CD14-positive monocyte (primary cell): ENCODE results near the gene PTCD2. TPM values are rescaled to one million over a fixed set of nuclear protein-coding genes. Genes with fewer than 3 reads are reported as not detected.

ENCODE experiments used
- DNase-seq, 3 donors: peaks; one replicate each; pipeline ENCODE4 v3.0.0-alpha.2; 2011 to 2022
- H2AFZ ChIP-seq: 2 replicates; pipeline ENCODE4 v1.6.0; 2012; ENCODE audit warnings: mild to moderate bottlenecking, low read depth, low read length, inconsistent platforms; ENCODE audit not compliant: insufficient read depth, poor library complexity, severe bottlenecking
- H3K27ac ChIP-seq, 2 donors: 1 replicate in 1 of 2; 2 replicates in 1 of 2; pipeline ENCODE4 v1.5.1; 2012 to 2013; ENCODE audit warnings: low read length in 2 of 2, control low read depth in 1 of 2, inconsistent platforms in 1 of 2, low read depth in 1 of 2, mild to moderate bottlenecking in 1 of 2
- H3K27me3 ChIP-seq, 2 donors: one replicate each; pipeline versions ENCODE4 v1.6.0 to v1.6.1; 2011 to 2013; ENCODE audit warnings: low read length in 2 of 2; ENCODE audit not compliant: control insufficient read depth in 2 of 2, insufficient read depth in 2 of 2
- H3K36me3 ChIP-seq, 2 donors: replicated peaks in 1 of 2; 1 replicate in 1 of 2; 2 replicates in 1 of 2; pipeline versions ENCODE4 v1.5.1 to v1.6.1; 2012 to 2013; ENCODE audit warnings: low read length in 2 of 2, control low read depth in 1 of 2, inconsistent platforms in 1 of 2, mild to moderate bottlenecking in 1 of 2; ENCODE audit not compliant: insufficient read depth in 2 of 2, control insufficient read depth in 1 of 2
- H3K4me1 ChIP-seq, 2 donors: 1 replicate in 1 of 2; 2 replicates in 1 of 2; pipeline versions ENCODE4 v1.5.1 to v1.6.1; 2012 to 2013; ENCODE audit warnings: low read length in 2 of 2, control low read depth in 1 of 2, inconsistent platforms in 1 of 2, mild to moderate bottlenecking in 1 of 2, moderate library complexity in 1 of 2; ENCODE audit not compliant: insufficient read depth in 2 of 2, control insufficient read depth in 1 of 2
- H3K4me2 ChIP-seq: replicated peaks from 2 replicates; pipeline ENCODE3; 2012; ENCODE audit warnings: low read length, moderate library complexity, mild to moderate bottlenecking; ENCODE audit not compliant: poor library complexity, severe bottlenecking; ENCODE audit errors: extremely low read depth
- H3K4me3 ChIP-seq, 3 experiments: fragments of 200-600 bp in 1 of 3; sonication (generic) in 1 of 3; replicated peaks in 1 of 3; 1 replicate in 2 of 3; 2 replicates in 1 of 3; pipeline ENCODE4 v1.5.1; 2011 to 2013; ENCODE audit warnings: low read length in 3 of 3, mild to moderate bottlenecking in 3 of 3, control low read depth in 2 of 3, low read depth in 2 of 3, inconsistent platforms in 1 of 3, moderate library complexity in 1 of 3
- H3K79me2 ChIP-seq: 2 replicates; pipeline ENCODE4 v1.6.0; 2012; ENCODE audit warnings: mild to moderate bottlenecking, control low read depth, inconsistent platforms, low read length, moderate library complexity; ENCODE audit not compliant: insufficient read depth
- H3K9ac ChIP-seq: 2 replicates; pipeline ENCODE4 v1.6.0; 2017; ENCODE audit warnings: low read length, mild to moderate bottlenecking; ENCODE audit not compliant: insufficient read depth, poor library complexity, severe bottlenecking
- H3K9me3 ChIP-seq, 2 donors: replicated peaks in 1 of 2; 1 replicate in 1 of 2; 2 replicates in 1 of 2; pipeline versions ENCODE4 v1.5.1 to v1.6.1; 2012 to 2013; ENCODE audit warnings: low read length in 2 of 2, control low read depth in 1 of 2; ENCODE audit not compliant: control insufficient read depth in 1 of 2, insufficient read depth in 1 of 2
- H4K20me1 ChIP-seq: 2 replicates; pipeline ENCODE4 v1.6.0; 2012; ENCODE audit warnings: mild to moderate bottlenecking, low read length, control low read depth, moderate library complexity; ENCODE audit not compliant: insufficient read depth
- H3K27ac Mint-ChIP-seq, 7 donors: one replicate each; pipeline ENCODE4 v1.8.0; 2020; ENCODE audit warnings: mild to moderate bottlenecking in 7 of 7, mixed read lengths in 7 of 7, moderate library complexity in 6 of 7, inconsistent platforms in 2 of 7
- H3K27me3 Mint-ChIP-seq, 3 donors: one replicate each; pipeline ENCODE4 v1.8.0; 2021 to 2022; ENCODE audit warnings: low read depth in 3 of 3, mild to moderate bottlenecking in 3 of 3, mixed read lengths in 3 of 3, moderate library complexity in 3 of 3, inconsistent platforms in 1 of 3
- H3K36me3 Mint-ChIP-seq, 2 donors: one replicate each; pipeline ENCODE4 v1.8.0; 2020; ENCODE audit warnings: mixed read lengths in 2 of 2, inconsistent platforms in 1 of 2, mild to moderate bottlenecking in 1 of 2
- H3K4me1 Mint-ChIP-seq: one replicate; pipeline ENCODE4 v1.8.0; 2020; ENCODE audit warnings: mild to moderate bottlenecking, mixed read lengths
- H3K4me3 Mint-ChIP-seq, 2 donors: one replicate each; pipeline ENCODE4 v1.8.0; 2020; ENCODE audit warnings: mild to moderate bottlenecking in 2 of 2, mixed read lengths in 2 of 2, moderate library complexity in 1 of 2
- H3K9me3 Mint-ChIP-seq, 7 donors: one replicate each; pipeline ENCODE4 v1.8.0; 2020 to 2022; ENCODE audit warnings: mixed read lengths in 7 of 7, mild to moderate bottlenecking in 6 of 7, moderate library complexity in 6 of 7, inconsistent platforms in 2 of 7
- WGBS: methylation state at CpG from one replicate; pipeline ENCODE4 v1.1.5; 2013; ENCODE audit warnings: missing lambda C conversion rate; ENCODE audit not compliant: insufficient coverage; 5-methylcytosine and 5-hydroxymethylcytosine counted together
- intact Hi-C, 2 donors: fragments of 100-400 bp; cut with micrococcal nuclease; formaldehyde crosslinking; loops; one replicate each; pipeline versions ENCODE4 v1.15.0 to v1.15.1; 2023
- polyA plus RNA-seq, 3 donors: library from polyadenylated mRNA; depleted of rRNA in 1 of 3; unstranded in 2 of 3; stranded (reverse) in 1 of 3; fragments of 300-500 nt in 2 of 3; fragments of >200 nt in 1 of 3; fragmentation: Illumina TruSeq in 2 of 3; gene quantifications; 1 replicate in 2 of 3; 2 replicates in 1 of 3; pipeline ENCODE4 v1.2.3, GENCODE V29; 2012 to 2021
- TF ChIP-seq, protein P1 (sequence below): fragments of 200-600 bp; IDR thresholded peaks from one replicate; pipeline ENCODE4 v1.8.0; 2022; ENCODE audit warnings: antibody characterized with exemption, mild to moderate bottlenecking

The PTCD2 gene
- polyA plus RNA-seq, 3 donors = 1.6 to 2.2 (median 1.8) TPM

DNA sequence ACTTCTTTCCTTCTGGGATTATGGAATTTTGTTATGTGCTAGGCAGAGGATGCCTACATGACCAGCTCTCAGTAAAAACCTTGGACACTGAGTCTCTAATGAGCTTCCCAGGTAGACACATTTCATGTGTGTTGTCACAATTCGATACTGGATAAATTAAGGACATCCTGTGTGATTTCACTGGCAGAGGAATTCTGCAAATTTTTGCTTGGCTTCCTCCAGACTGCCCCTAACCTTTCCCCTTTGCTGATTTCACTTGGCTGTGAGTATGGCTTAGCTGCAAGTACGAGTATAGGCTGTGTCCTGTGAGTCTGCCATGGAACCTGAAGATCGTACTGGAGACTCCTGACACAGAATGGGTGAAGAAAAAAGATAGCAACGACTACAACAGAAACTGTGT lies 47.8 kb upstream of the PTCD2 start:
- intact Hi-C loops = no loop called here
- WGBS = 100% methylated on average over 1 of the region's 4 CpGs

DNA sequence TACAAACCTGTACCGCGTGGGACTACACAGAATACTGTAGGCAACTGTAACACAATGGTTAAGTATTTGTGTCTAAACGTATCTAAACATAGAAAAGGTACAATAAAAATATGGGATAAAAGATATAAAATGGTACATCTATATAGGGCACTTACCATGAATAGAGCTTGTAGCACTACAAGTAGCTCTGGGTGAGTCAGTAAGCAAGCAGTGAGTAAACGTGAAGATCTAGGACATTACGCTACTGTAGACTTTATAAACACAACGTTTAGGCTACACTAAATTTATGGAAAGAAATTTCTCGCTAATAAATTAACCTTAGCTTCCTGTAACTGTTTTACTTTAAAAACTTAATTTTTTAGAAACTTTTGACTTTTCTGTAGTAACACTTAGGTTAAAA lies 46.6 kb upstream of the PTCD2 start:
- Histone ChIP-seq H4K20me1 (no peaks in the 10 kb centered on the region), H3K27me3 (no peaks in the 10 kb centered on the region), H3K36me3 (peaks cover 0 to 6% of the 10 kb centered on the region in 2 donors), H3K4me3 (no peak overlapping the region), H3K79me2 (no peaks in the 10 kb centered on the region), H3K4me1 (no peaks in the 10 kb centered on the region), H3K9me3 (no peaks in the 10 kb centered on the region), H2AFZ (no peak overlapping the region), H3K4me2 (no peak overlapping the region), H3K27ac (no peak overlapping the region), H3K9ac (no peak overlapping the region)
- H3K27ac Mint-ChIP-seq = no peak overlapping the region
- H3K36me3 Mint-ChIP-seq = peaks cover 21 to 35% of the 10 kb centered on the region in 2 donors
- no peak for DNase-seq
- TF ChIP-seq, protein P1, sequence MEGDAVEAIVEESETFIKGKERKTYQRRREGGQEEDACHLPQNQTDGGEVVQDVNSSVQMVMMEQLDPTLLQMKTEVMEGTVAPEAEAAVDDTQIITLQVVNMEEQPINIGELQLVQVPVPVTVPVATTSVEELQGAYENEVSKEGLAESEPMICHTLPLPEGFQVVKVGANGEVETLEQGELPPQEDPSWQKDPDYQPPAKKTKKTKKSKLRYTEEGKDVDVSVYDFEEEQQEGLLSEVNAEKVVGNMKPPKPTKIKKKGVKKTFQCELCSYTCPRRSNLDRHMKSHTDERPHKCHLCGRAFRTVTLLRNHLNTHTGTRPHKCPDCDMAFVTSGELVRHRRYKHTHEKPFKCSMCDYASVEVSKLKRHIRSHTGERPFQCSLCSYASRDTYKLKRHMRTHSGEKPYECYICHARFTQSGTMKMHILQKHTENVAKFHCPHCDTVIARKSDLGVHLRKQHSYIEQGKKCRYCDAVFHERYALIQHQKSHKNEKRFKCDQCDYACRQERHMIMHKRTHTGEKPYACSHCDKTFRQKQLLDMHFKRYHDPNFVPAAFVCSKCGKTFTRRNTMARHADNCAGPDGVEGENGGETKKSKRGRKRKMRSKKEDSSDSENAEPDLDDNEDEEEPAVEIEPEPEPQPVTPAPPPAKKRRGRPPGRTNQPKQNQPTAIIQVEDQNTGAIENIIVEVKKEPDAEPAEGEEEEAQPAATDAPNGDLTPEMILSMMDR = no peak
- no CpG with 5 or more reads among the region's 7 CpGs for WGBS
- intact Hi-C loops = no loop called here
- H3K4me1 Mint-ChIP-seq = no peaks in the 10 kb centered on the region
- H3K27me3 Mint-ChIP-seq = no peaks in the 10 kb centered on the region
- H3K4me3 Mint-ChIP-seq = no peak overlapping the region
- H3K9me3 Mint-ChIP-seq = peaks cover 0 to 8% (median 1%) of the 10 kb centered on the region in 7 donors

More for the DNA sequence above, 47.8 kb upstream of the PTCD2 start:
- H3K4me1 ChIP-seq = no peaks in the 10 kb centered on the region
- no peaks in the 10 kb centered on the region for H3K9me3 ChIP-seq
- Mint-ChIP-seq H3K27me3 (no peaks in the 10 kb centered on the region), H3K9me3 (peaks cover 0 to 5% (median 0%) of the 10 kb centered on the region in 7 donors), H3K4me1 (no peaks in the 10 kb centered on the region), H3K4me3 (no peak overlapping the region), H3K27ac (no peak overlapping the region), H3K36me3 (peaks cover 18 to 25% of the 10 kb centered on the region in 2 donors)
- no peak for DNase-seq
- H3K9ac ChIP-seq = no peak overlapping the region
- H4K20me1 ChIP-seq = no peaks in the 10 kb centered on the region
- H3K36me3 ChIP-seq = no peaks in the 10 kb centered on the region
- H3K27ac ChIP-seq = no peak overlapping the region
- no peak overlapping the region for H2AFZ ChIP-seq
- H3K27me3 ChIP-seq = no peaks in the 10 kb centered on the region
- no peaks in the 10 kb centered on the region for H3K79me2 ChIP-seq
- H3K4me3 ChIP-seq = no peak overlapping the region
- TF ChIP-seq, protein P1 = no peak
- H3K4me2 ChIP-seq = no peak overlapping the region
